Astrocyte of the spinal cord (primary cell): ENCODE results near the gene VWA5B1.

Experiments
- DNase-seq: peaks from one replicate; pipeline ENCODE4 v3.0.0; 2011; ENCODE audit warnings: low read depth, low spot score
- H3K4me3 ChIP-seq: 2 replicates; pipeline ENCODE4 v1.5.1; 2011; ENCODE audit warnings: low read depth, mild to moderate bottlenecking, low read length, moderate library complexity
- in situ Hi-C: cut with HindIII; loops from 2 replicates; pipeline ENCODE4 v1.10.0; 2017; ENCODE audit warnings: low sequenced_read_pairs
- TF ChIP-seq, protein P1 (sequence below): IDR thresholded peaks from 2 replicates; pipeline ENCODE4 v1.5.1; 2012; ENCODE audit warnings: low read depth, mild to moderate bottlenecking, low read length, inconsistent platforms

VWA5B1 gene

DNA sequence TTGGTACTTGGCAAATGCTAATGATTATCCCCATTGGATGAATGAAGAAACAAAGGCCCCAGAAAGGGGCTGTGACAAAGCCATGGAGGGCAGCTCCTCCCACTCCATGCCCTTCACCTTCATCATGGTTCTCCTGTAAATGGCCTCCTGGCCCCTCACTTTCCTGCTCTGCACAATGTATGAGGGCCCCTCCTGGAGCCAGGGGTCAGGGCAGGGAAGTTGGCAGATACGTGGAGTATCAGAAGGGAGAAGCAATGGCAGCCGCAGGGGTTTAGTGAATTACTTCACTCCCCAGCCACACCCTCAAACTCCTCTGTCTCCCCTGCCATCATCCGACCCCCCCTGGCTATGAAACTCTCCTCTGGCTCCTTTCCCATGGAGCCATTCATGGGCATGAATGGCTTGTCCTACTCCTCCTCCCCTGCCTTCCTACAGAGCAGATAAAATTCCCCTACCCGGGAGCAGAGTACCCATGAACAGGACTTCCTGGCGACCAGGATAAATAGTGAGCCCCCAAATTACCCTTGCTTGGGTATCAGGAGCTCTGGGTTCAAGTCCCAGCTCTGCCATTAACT lies 109.0 kb downstream of the VWA5B1 start:
- in situ Hi-C loops, result no loop called here
- TF ChIP-seq, protein P1, sequence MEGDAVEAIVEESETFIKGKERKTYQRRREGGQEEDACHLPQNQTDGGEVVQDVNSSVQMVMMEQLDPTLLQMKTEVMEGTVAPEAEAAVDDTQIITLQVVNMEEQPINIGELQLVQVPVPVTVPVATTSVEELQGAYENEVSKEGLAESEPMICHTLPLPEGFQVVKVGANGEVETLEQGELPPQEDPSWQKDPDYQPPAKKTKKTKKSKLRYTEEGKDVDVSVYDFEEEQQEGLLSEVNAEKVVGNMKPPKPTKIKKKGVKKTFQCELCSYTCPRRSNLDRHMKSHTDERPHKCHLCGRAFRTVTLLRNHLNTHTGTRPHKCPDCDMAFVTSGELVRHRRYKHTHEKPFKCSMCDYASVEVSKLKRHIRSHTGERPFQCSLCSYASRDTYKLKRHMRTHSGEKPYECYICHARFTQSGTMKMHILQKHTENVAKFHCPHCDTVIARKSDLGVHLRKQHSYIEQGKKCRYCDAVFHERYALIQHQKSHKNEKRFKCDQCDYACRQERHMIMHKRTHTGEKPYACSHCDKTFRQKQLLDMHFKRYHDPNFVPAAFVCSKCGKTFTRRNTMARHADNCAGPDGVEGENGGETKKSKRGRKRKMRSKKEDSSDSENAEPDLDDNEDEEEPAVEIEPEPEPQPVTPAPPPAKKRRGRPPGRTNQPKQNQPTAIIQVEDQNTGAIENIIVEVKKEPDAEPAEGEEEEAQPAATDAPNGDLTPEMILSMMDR, result no peak
- DNase-seq, result no peak
- H3K4me3 ChIP-seq, result no peak overlapping the region

DNA sequence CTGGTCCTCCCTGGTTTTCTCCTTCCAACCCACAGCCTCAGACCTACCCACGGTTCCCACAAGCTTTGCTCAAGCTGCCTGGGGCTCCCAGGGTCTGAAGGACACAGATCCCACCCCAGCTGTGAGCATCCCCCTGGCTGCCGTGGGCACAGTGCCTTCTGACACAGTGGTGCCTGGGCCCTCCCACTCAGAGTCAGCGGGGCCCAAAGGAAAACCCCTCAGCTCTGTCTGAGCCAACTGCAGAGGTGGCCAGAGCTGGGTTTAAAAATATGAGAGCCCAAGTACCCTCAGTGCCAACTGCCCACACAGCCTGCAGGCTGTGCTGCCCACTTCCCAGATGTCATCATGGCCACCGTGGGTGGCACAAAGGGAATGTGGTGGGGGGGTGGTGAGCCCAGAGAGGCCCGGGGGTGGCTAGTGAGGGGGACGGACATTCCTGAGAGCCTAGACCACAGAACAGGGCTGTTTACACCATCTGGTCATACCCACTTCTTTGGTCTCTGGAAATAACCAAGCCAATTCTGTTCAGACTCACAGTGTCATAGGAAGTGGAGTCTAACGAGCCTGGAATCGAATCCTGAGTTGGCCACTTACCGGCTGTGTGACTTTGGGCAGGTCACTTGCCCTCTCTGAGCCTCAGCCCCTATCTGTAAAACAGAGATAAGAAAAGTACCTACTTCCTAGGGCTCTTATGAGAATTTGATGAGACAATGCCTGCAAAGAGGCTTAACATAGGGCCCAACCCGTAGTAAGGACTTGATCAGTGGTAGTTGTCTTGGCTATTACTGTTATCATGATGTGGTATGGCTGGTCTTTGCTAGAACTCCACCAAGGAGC lies 109.9 kb downstream of the VWA5B1 start:
- in situ Hi-C loops, result no loop called here
- TF ChIP-seq, protein P1, result no peak
- no peak overlapping the region for H3K4me3 ChIP-seq
- no peak for DNase-seq

DNA sequence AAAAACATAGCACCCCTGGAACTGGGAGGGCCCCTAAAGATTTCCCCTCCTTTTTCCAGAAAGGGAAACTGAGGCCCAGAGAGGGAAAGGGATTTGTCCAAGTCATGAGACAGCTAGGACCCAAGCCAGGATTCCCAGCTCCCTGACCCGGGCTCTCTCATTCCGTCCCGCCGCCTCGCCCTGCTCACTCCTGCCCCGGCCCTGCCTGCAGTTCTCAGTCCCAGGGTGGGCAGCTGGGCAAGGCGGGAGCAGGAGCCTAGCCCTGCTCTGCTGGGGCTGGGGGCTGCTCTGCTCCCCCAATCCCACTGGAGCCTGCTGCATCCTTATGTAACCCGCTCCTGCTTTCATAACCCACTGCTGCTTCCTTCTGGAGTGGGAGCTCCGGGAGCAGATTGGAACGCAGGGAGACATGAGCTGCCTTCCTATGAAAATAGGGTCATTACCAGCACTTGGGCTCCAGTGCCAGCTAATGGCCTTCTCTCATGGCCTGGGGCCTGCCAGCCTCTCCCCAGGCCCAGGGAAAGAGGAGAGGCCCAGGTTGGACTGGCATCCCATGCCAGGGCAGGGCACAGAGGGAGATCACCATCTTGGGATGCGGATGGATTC lies 110.8 kb downstream of the VWA5B1 start:
- DNase-seq, result no peak
- in situ Hi-C loops, result no loop called here
- H3K4me3 ChIP-seq, result no peak overlapping the region
- TF ChIP-seq, protein P1, result no peak

DNA sequence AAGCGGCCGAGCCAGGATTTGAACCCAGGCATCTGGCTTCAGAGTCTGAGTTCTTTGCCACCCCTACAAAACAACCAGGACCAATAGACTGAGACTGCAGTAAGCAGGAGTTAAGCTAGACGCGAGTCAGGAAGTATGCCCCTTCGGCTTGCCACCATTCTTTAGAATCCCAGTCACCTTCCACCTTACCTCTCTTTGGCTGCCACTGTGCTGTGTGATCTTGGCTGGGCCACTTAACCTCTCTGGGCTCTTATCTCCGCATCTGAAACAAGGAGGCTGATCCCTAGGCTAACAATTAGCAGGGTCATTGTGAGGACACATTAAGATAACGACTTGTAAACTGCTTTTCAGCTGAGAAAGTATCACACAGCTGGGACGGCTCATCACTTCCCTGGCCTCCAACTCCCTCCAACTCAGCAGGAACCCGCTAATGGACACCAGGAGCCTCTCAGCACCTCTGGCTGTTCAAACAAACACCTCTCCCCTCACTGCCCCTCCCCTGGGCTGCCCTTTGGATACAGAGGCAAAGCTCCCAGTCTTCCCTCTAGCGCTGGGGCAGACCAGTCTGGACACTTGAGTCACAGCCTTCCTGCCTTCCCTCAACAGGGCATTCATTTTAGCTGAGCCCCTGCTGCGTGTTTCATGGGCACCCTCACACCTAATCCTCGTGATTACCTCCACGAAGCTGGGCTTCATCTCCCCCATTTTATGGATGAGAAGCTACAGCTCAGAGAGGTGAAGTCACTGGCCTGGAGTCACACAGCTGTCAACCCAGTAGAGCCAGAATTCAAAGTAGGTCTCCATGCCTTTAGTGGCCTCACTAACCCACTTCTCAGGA lies 112.1 kb downstream of the VWA5B1 start:
- no peak overlapping the region for H3K4me3 ChIP-seq
- in situ Hi-C loops, result no loop called here
- TF ChIP-seq, protein P1, result no peak
- DNase-seq, result no peak

DNA sequence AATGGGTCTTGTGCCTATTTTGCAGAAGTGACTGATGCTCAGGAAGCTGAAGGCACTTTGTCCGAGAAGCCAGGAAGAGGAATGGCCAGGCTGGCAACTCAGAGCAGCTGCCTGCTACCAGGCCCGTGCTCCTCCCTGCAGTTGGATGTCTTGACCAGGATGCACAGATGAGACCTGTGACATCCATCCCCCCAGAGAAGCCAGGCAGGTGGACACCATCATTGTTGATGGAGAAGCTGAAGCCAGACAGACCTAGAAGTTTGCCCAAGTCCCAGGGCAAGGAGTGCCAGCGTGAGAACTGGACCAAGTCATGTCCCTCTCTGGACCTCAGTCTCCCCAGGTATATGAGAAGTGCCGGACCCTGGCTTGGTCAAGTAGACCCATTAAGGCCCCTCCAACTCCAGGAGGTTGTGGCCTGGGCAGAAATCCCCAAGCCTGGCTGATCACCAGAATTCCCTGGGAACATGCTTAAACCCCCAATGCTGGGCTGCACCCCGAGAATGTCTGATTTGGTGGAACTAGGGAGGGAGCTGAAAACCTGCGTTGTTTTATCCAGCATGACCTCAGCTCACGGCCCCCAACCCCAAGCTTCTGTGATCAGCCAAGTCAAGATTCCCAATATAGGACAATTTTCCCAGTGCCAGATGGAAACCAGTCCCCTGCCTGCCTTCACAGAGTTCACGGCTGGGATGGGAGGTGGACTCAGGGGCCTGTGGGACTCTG lies 112.9 kb downstream of the VWA5B1 start:
- TF ChIP-seq, protein P1, result no peak
- DNase-seq, result no peak
- in situ Hi-C loops, result no loop called here
- H3K4me3 ChIP-seq, result no peak overlapping the region

DNA sequence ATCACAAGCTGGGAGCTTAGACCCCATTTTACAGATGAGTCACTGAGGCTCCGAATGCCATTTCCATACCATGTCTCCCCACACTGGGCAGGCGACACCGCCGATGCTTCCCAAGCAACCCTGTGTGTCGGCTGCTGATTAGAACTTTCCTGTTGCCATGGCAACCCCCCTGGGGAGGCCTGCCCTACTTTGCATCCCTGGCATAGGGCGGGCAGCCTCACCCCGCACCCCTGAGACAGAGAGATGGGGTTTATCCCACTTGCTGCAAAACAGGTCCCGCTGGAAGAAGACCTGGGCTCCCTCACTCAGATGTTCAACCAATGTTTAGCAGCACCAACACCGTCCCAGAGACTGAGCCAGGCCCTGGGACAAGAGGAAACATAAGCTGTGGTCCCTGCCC lies 113.8 kb downstream of the VWA5B1 start:
- in situ Hi-C loops, result no loop called here
- no peak overlapping the region for H3K4me3 ChIP-seq

More for the DNA sequence above, 113.8 kb downstream of the VWA5B1 start:
- DNase-seq, result no peak
- TF ChIP-seq, protein P1, result no peak
